Tibial artery (tissue), 4 donors: ENCODE measurements around the gene NHLRC3.
A peak's percentile ranks its signal among the peaks of the same experiment; 100 is the strongest.

ENCODE experiments used
- DNase-seq, 2 donors: peaks; one replicate each; pipeline ENCODE4 v3.0.0-alpha.2; 2019
- H3K27ac ChIP-seq, 2 donors: fragments of 200-600 bp; sonication (generic) in 1 of 2; 1 replicate in 1 of 2; 2 replicates in 1 of 2; pipeline ENCODE4 v1.5.1; 2018 to 2019; ENCODE audit warnings: mild to moderate bottlenecking in 1 of 2
- H3K27me3 ChIP-seq, 2 donors: fragments of 200-600 bp; sonication (generic) in 1 of 2; one replicate each; pipeline versions ENCODE4 v1.5.1 to v1.6.0; 2016 to 2019
- H3K36me3 ChIP-seq, 3 donors: fragments of 200-600 bp; sonication (generic) in 2 of 3; one replicate each; pipeline ENCODE4 v1.5.1; 2016 to 2019; ENCODE audit warnings: mild to moderate bottlenecking in 2 of 3
- H3K4me1 ChIP-seq, 4 donors: fragments of 200-600 bp; sonication (generic) in 2 of 4; 1 replicate in 3 of 4; 2 replicates in 1 of 4; pipeline ENCODE4 v1.5.1; 2016 to 2019
- H3K4me3 ChIP-seq, 2 donors: fragments of 200-600 bp; sonication (generic) in 1 of 2; 1 replicate in 1 of 2; 2 replicates in 1 of 2; pipeline ENCODE4 v1.5.1; 2018 to 2019; ENCODE audit warnings: mild to moderate bottlenecking in 2 of 2
- H3K9me3 ChIP-seq, 3 donors: fragments of 200-600 bp; sonication (generic) in 1 of 3; one replicate each; pipeline ENCODE4 v1.5.1; 2016 to 2019
- intact Hi-C: fragments of 100-400 bp; cut with DNase I; formaldehyde crosslinking; loops from one replicate; pipeline ENCODE4 v1.15.0; 2023; ENCODE audit warnings: low total_unique reads
- TF ChIP-seq, protein P1 (sequence below), 2 experiments: fragments of 200-600 bp in 1 of 2; fragments of 450-650 bp in 1 of 2; IDR thresholded peaks; one replicate each; pipeline ENCODE4 v1.5.1; 2017 to 2019; ENCODE audit warnings: antibody characterized with exemption in 2 of 2, mild to moderate bottlenecking in 1 of 2, moderate library complexity in 1 of 2

Gene NHLRC3

DNA sequence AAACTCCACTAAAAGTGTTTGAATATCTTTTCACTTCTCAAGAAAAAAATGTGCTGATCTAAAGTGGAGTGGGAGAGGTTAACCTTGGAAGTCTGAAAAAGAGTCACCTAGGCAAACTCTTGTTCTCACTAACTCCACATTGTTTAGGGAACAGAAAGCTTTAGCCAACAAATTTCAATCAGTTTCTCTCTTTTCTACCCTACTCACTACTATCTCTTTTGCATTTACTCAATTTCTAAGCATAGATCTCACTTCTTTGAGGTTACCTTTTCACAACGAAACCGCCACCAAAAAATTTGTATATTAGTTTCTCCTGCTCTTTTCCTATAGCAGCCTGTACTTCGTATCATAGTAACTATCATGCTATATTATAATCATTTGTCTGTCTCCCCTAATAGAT is 6.3 kb downstream of the NHLRC3 start:
- Histone ChIP-seq H3K9me3 (no peaks in the 10 kb centered on the region), H3K4me1 (peaks cover 0 to 17% (median 4%) of the 10 kb centered on the region in 4 donors), H3K27me3 (no peaks in the 10 kb centered on the region), H3K27ac (no peak overlapping the region), H3K4me3 (no peak overlapping the region), H3K36me3 (peaks cover 0 to 12% (median 7%) of the 10 kb centered on the region in 3 donors)
- no peak for DNase-seq
- intact Hi-C loops, result no loop called here
- TF ChIP-seq, protein P1, sequence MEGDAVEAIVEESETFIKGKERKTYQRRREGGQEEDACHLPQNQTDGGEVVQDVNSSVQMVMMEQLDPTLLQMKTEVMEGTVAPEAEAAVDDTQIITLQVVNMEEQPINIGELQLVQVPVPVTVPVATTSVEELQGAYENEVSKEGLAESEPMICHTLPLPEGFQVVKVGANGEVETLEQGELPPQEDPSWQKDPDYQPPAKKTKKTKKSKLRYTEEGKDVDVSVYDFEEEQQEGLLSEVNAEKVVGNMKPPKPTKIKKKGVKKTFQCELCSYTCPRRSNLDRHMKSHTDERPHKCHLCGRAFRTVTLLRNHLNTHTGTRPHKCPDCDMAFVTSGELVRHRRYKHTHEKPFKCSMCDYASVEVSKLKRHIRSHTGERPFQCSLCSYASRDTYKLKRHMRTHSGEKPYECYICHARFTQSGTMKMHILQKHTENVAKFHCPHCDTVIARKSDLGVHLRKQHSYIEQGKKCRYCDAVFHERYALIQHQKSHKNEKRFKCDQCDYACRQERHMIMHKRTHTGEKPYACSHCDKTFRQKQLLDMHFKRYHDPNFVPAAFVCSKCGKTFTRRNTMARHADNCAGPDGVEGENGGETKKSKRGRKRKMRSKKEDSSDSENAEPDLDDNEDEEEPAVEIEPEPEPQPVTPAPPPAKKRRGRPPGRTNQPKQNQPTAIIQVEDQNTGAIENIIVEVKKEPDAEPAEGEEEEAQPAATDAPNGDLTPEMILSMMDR (IDR thresholded peaks at IDR 0.05), result no peak

DNA sequence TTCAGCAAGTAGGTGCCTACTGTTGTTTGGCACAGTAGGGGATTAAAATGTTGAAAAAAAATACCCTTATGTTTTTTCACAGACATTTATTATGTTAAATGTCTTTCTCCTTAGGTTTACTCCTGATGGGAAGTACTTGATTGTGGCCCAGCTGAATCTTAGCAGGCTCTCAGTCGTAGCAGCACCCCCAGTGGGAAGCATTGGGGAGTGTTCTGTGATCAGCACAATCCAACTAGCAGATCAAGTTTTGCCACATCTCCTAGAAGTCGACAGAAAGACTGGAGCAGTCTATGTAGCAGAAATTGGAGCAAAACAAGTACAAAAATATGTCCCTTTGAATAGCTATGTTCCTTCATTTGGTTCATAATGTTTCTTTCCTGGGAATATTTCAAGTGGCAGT is 9.3 kb downstream of the NHLRC3 start:
- TF ChIP-seq, protein P1 (IDR thresholded peaks at IDR 0.05), result no peak
- no peaks in the 10 kb centered on the region for H3K27me3 ChIP-seq
- no peaks in the 10 kb centered on the region for H3K4me1 ChIP-seq
- H3K4me3 ChIP-seq, result no peak overlapping the region
- intact Hi-C loops, result no loop called here
- H3K27ac ChIP-seq, result no peak overlapping the region
- peaks cover 0 to 12% (median 7%) of the 10 kb centered on the region in 3 donors for H3K36me3 ChIP-seq
- no peaks in the 10 kb centered on the region for H3K9me3 ChIP-seq
- no peak for DNase-seq

DNA sequence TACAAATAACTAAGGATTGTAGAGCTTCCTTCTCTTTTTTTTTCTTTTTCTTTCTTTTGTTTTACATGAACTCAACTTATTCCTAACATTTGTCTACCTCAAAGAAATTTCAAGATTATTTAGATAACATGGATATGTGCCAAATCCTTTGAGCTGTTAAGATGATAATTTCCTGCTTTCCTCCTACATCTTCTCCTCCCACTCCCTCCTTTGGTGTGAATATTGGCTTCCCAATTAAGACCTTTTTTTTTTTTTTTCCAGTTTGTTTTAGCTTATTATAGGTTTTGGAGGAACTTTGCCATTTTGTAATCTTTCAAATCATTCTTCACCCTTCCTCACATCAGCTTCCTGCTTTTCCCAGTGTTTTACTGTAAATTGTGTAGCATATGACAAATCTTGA is 10.6 kb downstream of the NHLRC3 start:
- intact Hi-C loops, result no loop called here
- Histone ChIP-seq H3K4me3 (no peak overlapping the region), H3K9me3 (no peaks in the 10 kb centered on the region), H3K27ac (no peak overlapping the region), H3K27me3 (no peaks in the 10 kb centered on the region), H3K36me3 (peaks cover 0 to 22% (median 10%) of the 10 kb centered on the region in 3 donors), H3K4me1 (no peaks in the 10 kb centered on the region)
- no peak for DNase-seq
- TF ChIP-seq, protein P1 (IDR thresholded peaks at IDR 0.05), result no peak

DNA sequence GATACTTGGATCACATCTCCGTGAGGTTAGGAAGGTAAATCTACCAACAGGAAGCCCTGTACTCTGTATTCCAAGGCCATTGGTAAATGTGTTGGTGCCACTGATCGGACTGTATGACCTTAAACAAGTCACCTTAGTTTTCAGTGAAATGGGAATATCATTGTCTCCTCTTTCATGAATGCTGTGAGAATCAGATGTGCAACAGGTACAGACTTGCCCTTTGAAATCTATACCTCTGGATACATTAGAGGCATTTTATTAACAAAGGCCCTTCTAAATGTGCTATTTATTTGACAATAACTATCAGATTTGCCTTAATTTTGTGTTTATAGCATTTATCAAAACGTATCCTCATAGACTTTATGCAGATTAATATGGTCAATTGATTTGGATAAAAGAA is 11.0 kb downstream of the NHLRC3 start:
- no peak for DNase-seq
- TF ChIP-seq, protein P1 (IDR thresholded peaks at IDR 0.05), result no peak
- no peak overlapping the region for H3K27ac ChIP-seq
- intact Hi-C loops, result no loop called here
- H3K4me3 ChIP-seq, result no peak overlapping the region
- no peaks in the 10 kb centered on the region for H3K27me3 ChIP-seq
- no peaks in the 10 kb centered on the region for H3K9me3 ChIP-seq
- H3K36me3 ChIP-seq, result peaks cover 0 to 19% (median 9%) of the 10 kb centered on the region in 3 donors
- H3K4me1 ChIP-seq, result no peaks in the 10 kb centered on the region

DNA sequence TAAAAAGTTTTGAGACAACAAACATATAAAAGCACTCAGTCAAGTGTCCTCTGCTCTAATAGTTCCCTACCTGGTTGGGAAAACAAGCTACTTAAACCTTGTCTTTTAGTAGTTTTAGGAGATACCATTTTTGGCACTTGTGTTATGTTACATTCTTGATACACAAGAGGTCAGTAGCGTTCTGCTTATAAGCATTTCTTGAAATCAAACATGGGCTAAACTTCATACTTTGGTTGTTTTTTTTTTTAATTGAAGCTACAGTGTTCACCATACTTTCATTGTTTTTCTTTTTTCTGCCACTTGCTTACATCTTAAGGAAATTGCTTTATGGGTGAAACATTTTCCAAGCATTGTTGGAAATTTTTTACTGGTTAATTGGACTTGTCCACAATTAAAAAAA is 12.9 kb downstream of the NHLRC3 start:
- no peaks in the 10 kb centered on the region for H3K27me3 ChIP-seq
- intact Hi-C loops, result loop anchor here (5.0 kb wide), 1 partner anchor 566 kb away; no protein-coding TSS in a partner anchor
- H3K27ac ChIP-seq, result no peak overlapping the region
- H3K4me3 ChIP-seq, result no peak overlapping the region
- peaks cover 0 to 10% (median 7%) of the 10 kb centered on the region in 3 donors for H3K36me3 ChIP-seq
- no peaks in the 10 kb centered on the region for H3K9me3 ChIP-seq
- DNase-seq, result no peak
- TF ChIP-seq, protein P1 (IDR thresholded peaks at IDR 0.05), result peak; percentile 43 to 46
- H3K4me1 ChIP-seq, result no peaks in the 10 kb centered on the region

DNA sequence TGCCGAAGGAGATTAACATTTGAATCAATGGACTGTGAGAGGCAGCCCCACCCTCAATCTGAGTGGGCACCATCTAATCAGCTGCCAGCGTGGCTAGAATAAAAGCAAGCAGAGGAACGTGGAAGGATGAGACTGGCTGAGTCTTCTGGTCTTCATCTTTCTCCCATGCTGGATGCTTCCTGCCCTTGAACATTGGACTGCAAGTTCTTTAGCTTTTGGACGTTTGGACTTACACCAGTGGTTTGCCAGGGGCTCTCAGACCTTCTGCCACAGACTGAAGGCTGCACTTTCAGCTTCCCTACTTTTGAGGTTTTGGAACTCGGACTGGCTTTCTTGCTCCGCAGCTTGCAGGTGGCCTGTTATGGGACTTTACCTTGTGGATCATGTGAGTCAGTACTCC is 14.7 kb downstream of the NHLRC3 start:
- H3K4me1 ChIP-seq, result no peaks in the 10 kb centered on the region
- no peaks in the 10 kb centered on the region for H3K9me3 ChIP-seq
- TF ChIP-seq, protein P1 (IDR thresholded peaks at IDR 0.05), result no peak
- no peak for DNase-seq
- no peak overlapping the region for H3K27ac ChIP-seq
- no peak overlapping the region for H3K4me3 ChIP-seq
- intact Hi-C loops, result loop anchor here (5.0 kb wide), 1 partner anchor 564 kb away; no protein-coding TSS in a partner anchor
- no peaks in the 10 kb centered on the region for H3K27me3 ChIP-seq
- H3K36me3 ChIP-seq, result peaks cover 0 to 10% (median 7%) of the 10 kb centered on the region in 3 donors
